ENCODE measurements around the gene TRIP6.
"Not testable (repeated sequence)": the region's sequence is repeated elsewhere in the genome, so short reads cannot be mapped to it uniquely, and the experiment has no call there.

TRIP6 gene

GRCh38 chr7:100919335-100919734 lies 52.1 kb downstream of the TRIP6 start:
- not testable (repeated sequence) for DNase-seq

GRCh38 chr7:100919779-100920437 lies 52.7 kb downstream of the TRIP6 start:
- DNase-seq: not testable (repeated sequence)

GRCh38 chr7:100921039-100921438 lies 53.9 kb downstream of the TRIP6 start:
- DNase-seq: no peak
